PC-3 (cell line): ENCODE results near the gene MYO1F. TPM values are rescaled to one million over a fixed set of nuclear protein-coding genes. Genes with fewer than 3 reads are reported as not detected.
A peak's percentile ranks its signal among the peaks of the same experiment; 100 is the strongest.

Experiments
- ATAC-seq: fragments of 200-7000 bp; cut with Tn5 transposase; 2 replicates; pipeline ENCODE4 v1.9.1; 2020; ENCODE audit warnings: mild to moderate bottlenecking, moderate library complexity
- BruUV-seq: library from RNA; stranded (reverse); fragments of 400-500 nt; replicated peaks from 2 replicates; lab custom pipeline; 2021; lab: Mats Ljungman, UMichigan
- CTCF ChIA-PET: fragments of 300-600 bp; sonication (Branson Sonifier 250); formaldehyde crosslinking; loops from one replicate; lab custom pipeline; 2022; ENCODE audit warnings: antibody characterized with exemption; lab: Charles Lee
- POLR2A ChIA-PET: fragments of 300-600 bp; sonication (Branson Sonifier 250); formaldehyde crosslinking; loops from one replicate; lab custom pipeline; 2022; ENCODE audit warnings: antibody characterized with exemption; ENCODE audit not compliant: unreplicated experiment; lab: Charles Lee
- DNase-seq: peaks from one replicate; pipeline ENCODE4 v3.0.0-alpha.2; 2015
- H2AFZ ChIP-seq: fragments of 300-600 bp; sonication (generic); 2 replicates; pipeline ENCODE4 v1.6.0; 2016; ENCODE audit warnings: antibody characterized with exemption, low read length
- H3F3A ChIP-seq: fragments of 300-600 bp; sonication (generic); one replicate; pipeline ENCODE4 v1.6.0; 2017; ENCODE audit warnings: antibody characterized with exemption, low read length, control low read depth, mild to moderate bottlenecking; ENCODE audit not compliant: unreplicated experiment
- H3K27ac ChIP-seq: fragments of 300-600 bp; sonication (generic); 2 replicates; pipeline ENCODE4 v1.5.1; 2016; ENCODE audit warnings: mild to moderate bottlenecking, low read length
- H3K27me3 ChIP-seq: fragments of 300-600 bp; sonication (generic); 2 replicates; pipeline ENCODE4 v1.6.1; 2016; ENCODE audit warnings: low read length, mixed read lengths
- H3K36me3 ChIP-seq: fragments of 300-600 bp; sonication (generic); 2 replicates; pipeline ENCODE4 v1.6.1; 2016; ENCODE audit warnings: low read depth, mixed run types, low read length, mixed read lengths
- H3K4me1 ChIP-seq: fragments of 300-600 bp; sonication (generic); 2 replicates; pipeline ENCODE4 v1.5.1; 2016; ENCODE audit warnings: low read length; ENCODE audit not compliant: insufficient read depth
- H3K4me2 ChIP-seq: fragments of 300-600 bp; sonication (generic); 2 replicates; pipeline ENCODE4 v1.6.0; 2016; ENCODE audit warnings: low read length
- H3K4me3 ChIP-seq: fragments of 300-600 bp; sonication (generic); 2 replicates; pipeline ENCODE4 v1.5.1; 2016; ENCODE audit warnings: mild to moderate bottlenecking, low read length, mixed read lengths
- H3K79me2 ChIP-seq: fragments of 300-600 bp; sonication (generic); 2 replicates; pipeline ENCODE4 v1.6.1; 2017; ENCODE audit warnings: low read length, mixed read lengths
- H3K9ac ChIP-seq: fragments of 300-600 bp; sonication (generic); 2 replicates; pipeline ENCODE4 v1.6.0; 2016; ENCODE audit warnings: mild to moderate bottlenecking, low read length
- H3K9me2 ChIP-seq: fragments of 300-600 bp; sonication (generic); replicated peaks from 2 replicates; pipeline ENCODE4 v1.6.1; 2016; ENCODE audit warnings: mixed run types, low read length, mixed read lengths
- H3K9me3 ChIP-seq: fragments of 300-600 bp; sonication (generic); 2 replicates; pipeline ENCODE4 v1.6.1; 2016; ENCODE audit warnings: low read length, mixed read lengths
- H4K20me1 ChIP-seq: fragments of 300-600 bp; sonication (generic); 2 replicates; pipeline ENCODE4 v1.6.1; 2016; ENCODE audit warnings: low read length, mixed read lengths
- CTCF ChIP-seq: fragments of 300-600 bp; sonication (generic); conservative IDR thresholded peaks from 2 replicates; pipeline ENCODE4 v1.5.1; 2017; ENCODE audit warnings: antibody characterized with exemption, low read depth, mild to moderate bottlenecking, low read length
- EZH2 ChIP-seq: fragments of 300-600 bp; sonication (generic); IDR thresholded peaks from one replicate; pipeline ENCODE4 v1.6.1; 2017; ENCODE audit warnings: antibody characterized with exemption, mild to moderate bottlenecking, low read length; ENCODE audit not compliant: unreplicated experiment
- EZH2phosphoT487 ChIP-seq: fragments of 300-600 bp; sonication (generic); IDR thresholded peaks from 2 replicates; pipeline ENCODE4 v1.6.1; 2018; ENCODE audit warnings: mild to moderate bottlenecking, antibody characterized with exemption, low read length, borderline replicate concordance
- intact Hi-C: fragments of 100-400 bp; cut with micrococcal nuclease; formaldehyde crosslinking; loops from 2 replicates; pipeline ENCODE4 v1.9.0; 2023
- total RNA-seq: library from RNA; depleted of rRNA; stranded (reverse); fragments of >200 nt; gene quantifications from 2 replicates; pipeline ENCODE4 v1.2.3, GENCODE V29; 2014

MYO1F gene
- total RNA-seq, 1 experiment from 2014 or later, result 2.0 TPM

GRCh38 chr19:8504919-8505318 is 72.3 kb downstream of the MYO1F start:
- 0 out of 2 replicates have a peak overlapping the region, but pooled peaks have one; percentile 40 for H2AFZ ChIP-seq
- no peak for DNase-seq
- H3K9ac ChIP-seq, result no peak overlapping the region
- H3K4me1 ChIP-seq, result no peaks in the 10 kb centered on the region
- BruUV-seq, result no TSS peak
- TF ChIP-seq CTCF (no peak), EZH2 (no peak), EZH2phosphoT487 (no peak)
- H3K36me3 ChIP-seq, result no peaks in the 10 kb centered on the region
- H4K20me1 ChIP-seq, result no peaks in the 10 kb centered on the region
- no peaks in the 10 kb centered on the region for H3F3A ChIP-seq
- intact Hi-C loops, result loop anchor here (5.0 kb wide), 2 partner anchors 48 to 77 kb away; no protein-coding TSS in a partner anchor
- no peak overlapping the region for H3K27ac ChIP-seq
- CTCF ChIA-PET, result interaction anchor here (0.5 to 1.9 kb wide), 4 partner anchors 9 to 150 kb away, joined by 3 to 15 read pairs (median 4); partner anchors contain the start of genes MARCHF2 and ZNF414
- no peaks in the 10 kb centered on the region for H3K79me2 ChIP-seq
- H3K4me3 ChIP-seq, result no peak overlapping the region
- H3K9me3 ChIP-seq, result no peaks in the 10 kb centered on the region
- H3K4me2 ChIP-seq, result no peak overlapping the region
- no peaks in the 10 kb centered on the region for H3K9me2 ChIP-seq
- no peak for ATAC-seq
- no peaks in the 10 kb centered on the region for H3K27me3 ChIP-seq
- POLR2A ChIA-PET, result no interaction called here

- Histone ChIP-seq H3K9me2 (no peaks in the 10 kb centered on the region), H3K79me2 (no peaks in the 10 kb centered on the region), H2AFZ (no peak overlapping the region), H3K4me3 (no peak overlapping the region), H3K9ac (no peak overlapping the region), H3K4me1 (no peaks in the 10 kb centered on the region), H3K27me3 (no peaks in the 10 kb centered on the region), H3K27ac (no peak overlapping the region), H3K9me3 (no peaks in the 10 kb centered on the region), H3F3A (no peaks in the 10 kb centered on the region), H4K20me1 (no peaks in the 10 kb centered on the region), H3K4me2 (no peak overlapping the region), H3K36me3 (no peaks in the 10 kb centered on the region)
- ChIA-PET CTCF (no interaction called here), POLR2A (no interaction called here)
- DNase-seq (no peak), ATAC-seq (no peak)
- TF ChIP-seq EZH2, result no peak
- TF ChIP-seq EZH2phosphoT487, result no peak
- no peak for TF ChIP-seq CTCF
- BruUV-seq, result no TSS peak
- intact Hi-C loops, result no loop called here
Observed at GRCh38 chr19:8504171-8504570, 73.1 kb downstream of the MYO1F start.

GRCh38 chr19:8503510-8503909 is 73.7 kb downstream of the MYO1F start:
- ATAC-seq (no peak), DNase-seq (no peak)
- Histone ChIP-seq H3K36me3 (no peaks in the 10 kb centered on the region), H3K9me3 (no peaks in the 10 kb centered on the region), H3K9ac (no peak overlapping the region), H3F3A (no peaks in the 10 kb centered on the region), H3K9me2 (no peaks in the 10 kb centered on the region), H3K79me2 (no peaks in the 10 kb centered on the region), H3K27me3 (no peaks in the 10 kb centered on the region), H3K4me2 (no peak overlapping the region), H4K20me1 (no peaks in the 10 kb centered on the region), H2AFZ (no peak overlapping the region), H3K4me1 (no peaks in the 10 kb centered on the region), H3K27ac (no peak overlapping the region), H3K4me3 (no peak overlapping the region)
- intact Hi-C loops, result no loop called here
- BruUV-seq, result no TSS peak
- TF ChIP-seq EZH2phosphoT487, result no peak
- TF ChIP-seq EZH2, result no peak
- TF ChIP-seq CTCF, result no peak
- CTCF ChIA-PET, result no interaction called here
- POLR2A ChIA-PET, result no interaction called here
